Stimulated activated CD8-positive, alpha-beta memory T cell treated with anti-CD3 and anti-CD28 coated beads, Interleukin-12 subunit alpha, Interleukin-12 subunit beta, amount 100 ng/mL, for 1 hour (primary cell): ENCODE data around the gene COBLL1.
"Not testable (repeated sequence)": the region's sequence is repeated elsewhere in the genome, so short reads cannot be mapped to it uniquely, and the experiment has no call there.

Source experiments
- DNase-seq: peaks from one replicate; pipeline ENCODE4 v3.0.0-alpha.2; 2020; ENCODE audit warnings: low read depth

The COBLL1 gene, protein sequence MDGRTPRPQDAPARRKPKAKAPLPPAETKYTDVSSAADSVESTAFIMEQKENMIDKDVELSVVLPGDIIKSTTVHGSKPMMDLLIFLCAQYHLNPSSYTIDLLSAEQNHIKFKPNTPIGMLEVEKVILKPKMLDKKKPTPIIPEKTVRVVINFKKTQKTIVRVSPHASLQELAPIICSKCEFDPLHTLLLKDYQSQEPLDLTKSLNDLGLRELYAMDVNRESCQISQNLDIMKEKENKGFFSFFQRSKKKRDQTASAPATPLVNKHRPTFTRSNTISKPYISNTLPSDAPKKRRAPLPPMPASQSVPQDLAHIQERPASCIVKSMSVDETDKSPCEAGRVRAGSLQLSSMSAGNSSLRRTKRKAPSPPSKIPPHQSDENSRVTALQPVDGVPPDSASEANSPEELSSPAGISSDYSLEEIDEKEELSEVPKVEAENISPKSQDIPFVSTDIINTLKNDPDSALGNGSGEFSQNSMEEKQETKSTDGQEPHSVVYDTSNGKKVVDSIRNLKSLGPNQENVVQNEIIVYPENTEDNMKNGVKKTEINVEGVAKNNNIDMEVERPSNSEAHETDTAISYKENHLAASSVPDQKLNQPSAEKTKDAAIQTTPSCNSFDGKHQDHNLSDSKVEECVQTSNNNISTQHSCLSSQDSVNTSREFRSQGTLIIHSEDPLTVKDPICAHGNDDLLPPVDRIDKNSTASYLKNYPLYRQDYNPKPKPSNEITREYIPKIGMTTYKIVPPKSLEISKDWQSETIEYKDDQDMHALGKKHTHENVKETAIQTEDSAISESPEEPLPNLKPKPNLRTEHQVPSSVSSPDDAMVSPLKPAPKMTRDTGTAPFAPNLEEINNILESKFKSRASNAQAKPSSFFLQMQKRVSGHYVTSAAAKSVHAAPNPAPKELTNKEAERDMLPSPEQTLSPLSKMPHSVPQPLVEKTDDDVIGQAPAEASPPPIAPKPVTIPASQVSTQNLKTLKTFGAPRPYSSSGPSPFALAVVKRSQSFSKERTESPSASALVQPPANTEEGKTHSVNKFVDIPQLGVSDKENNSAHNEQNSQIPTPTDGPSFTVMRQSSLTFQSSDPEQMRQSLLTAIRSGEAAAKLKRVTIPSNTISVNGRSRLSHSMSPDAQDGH

DNA sequence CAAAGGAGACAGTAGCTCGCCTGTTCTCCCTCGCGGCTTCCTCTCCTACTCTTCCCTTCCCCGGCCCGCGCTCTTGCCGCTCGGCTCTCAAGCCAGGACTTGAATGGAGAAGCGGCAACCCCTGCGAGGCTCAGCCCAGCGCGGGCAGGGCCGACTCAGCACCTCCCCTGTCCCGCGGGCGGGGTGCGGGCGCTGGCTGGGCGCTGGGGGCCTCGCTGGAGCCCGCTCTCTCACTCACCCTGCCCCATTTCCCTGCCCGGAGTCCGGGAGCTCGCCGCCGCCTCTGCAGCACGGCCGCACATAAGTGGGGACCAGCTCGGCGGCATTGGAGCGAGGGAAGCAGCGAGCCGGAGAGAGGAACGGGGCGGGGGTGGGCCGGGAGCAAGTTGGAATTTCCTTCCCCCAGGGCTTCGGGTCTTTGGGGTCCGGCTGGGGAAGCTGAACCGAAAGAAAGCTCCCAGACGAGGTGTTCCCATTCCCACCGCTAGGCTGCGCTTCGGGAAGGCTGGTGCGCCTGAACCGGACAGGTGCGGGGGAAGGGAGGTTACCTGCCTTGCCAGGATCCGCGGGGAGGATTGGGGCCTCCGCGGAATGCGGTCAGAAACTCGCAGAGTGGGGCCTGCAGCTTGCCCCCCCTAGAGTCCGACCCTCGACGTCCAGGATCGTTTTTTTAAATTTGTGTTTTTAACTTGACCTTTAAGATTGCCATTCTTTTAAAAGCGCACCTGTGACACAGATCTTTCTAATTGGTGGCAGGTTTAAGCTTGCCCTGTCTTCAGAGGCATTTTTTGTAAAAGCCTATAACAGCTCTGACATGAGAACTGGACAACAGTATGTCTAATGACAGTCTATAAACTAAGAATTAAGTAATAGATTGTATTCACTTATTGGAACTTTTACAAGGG, at the start of gene COBLL1:
TSS of gene COBLL1 (minus strand) at position 105 of the 905 bp plus-strand sequence. CDS start 627 bp downstream, outside the sequence.
- DNase-seq: no peak

DNA sequence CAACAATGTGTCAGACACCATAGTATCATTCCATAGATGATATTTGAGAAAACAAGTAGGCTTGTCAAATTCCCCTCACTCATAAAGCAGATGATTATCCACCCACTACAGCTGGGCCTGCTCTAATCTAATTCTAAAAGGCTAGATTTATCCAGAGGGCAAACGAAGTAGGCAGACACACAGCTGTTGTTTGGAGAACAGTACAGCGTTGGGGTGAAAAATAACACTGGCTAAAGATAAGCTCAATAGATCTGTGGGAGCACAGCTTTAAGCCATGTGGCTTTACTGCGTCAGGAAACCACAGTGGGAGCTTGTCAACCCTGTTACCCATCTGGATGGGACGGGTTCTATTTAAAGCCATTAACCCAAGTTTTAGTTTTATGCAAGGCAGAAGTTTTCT, 48.9 kb upstream of the COBLL1 start:
- DNase-seq: no peak

DNA sequence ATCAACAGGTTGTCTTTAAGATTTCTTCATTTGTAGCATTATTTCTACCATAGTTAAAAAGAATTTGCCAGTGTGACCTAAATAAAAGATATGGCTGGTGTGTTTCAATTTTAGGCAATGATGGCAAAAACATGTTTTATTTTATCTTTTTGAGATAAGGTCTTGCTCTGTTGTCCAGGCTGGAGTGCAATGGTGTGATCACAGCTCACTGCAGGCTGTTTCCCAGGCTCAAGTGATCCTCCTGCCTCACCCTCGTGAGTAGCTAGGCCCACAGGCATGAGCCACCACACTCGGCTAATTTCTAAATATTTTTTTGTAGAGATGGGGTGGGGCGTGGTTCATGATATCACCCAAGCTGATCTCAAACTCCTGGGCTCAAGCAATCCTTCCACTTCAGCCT, 47.0 kb upstream of the COBLL1 start:
- no peak for DNase-seq

DNA sequence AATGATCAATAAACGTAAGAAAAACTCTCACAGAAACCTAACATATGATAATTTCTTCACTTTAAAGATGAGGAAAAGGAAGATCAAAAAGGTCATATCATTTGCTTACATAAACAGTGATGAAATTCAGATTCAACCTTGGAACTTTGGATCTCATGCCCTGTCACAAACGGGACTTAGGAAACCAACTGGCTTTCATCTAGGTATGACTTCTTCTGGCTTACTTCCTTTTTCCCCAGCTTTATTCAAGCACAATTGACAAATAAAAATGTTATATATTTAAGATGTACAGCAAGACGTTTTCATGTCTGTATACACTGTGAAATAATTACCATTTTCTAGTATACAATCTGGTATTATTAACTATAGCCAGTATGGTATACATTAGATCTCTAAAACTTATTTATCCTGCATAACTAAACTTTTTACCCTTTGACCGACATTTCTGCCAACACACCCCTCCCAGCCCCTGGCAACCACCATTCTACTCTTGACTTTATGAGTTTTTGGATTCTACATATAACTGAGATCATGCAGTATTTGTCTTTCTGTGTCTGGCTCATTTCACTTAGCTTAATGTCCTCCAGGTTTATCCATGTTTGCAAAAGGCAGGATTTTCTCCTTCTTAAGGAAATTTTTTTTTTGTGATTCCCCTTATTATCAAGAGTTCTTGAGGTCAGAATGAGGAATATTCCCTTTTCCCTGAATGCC, 46.0 kb upstream of the COBLL1 start:
- DNase-seq: no peak

GRCh38 chr2:164882276-164882675, 40.7 kb upstream of the COBLL1 start:
- DNase-seq: no peak

- no peak for DNase-seq
Observed at GRCh38 chr2:164881524-164881923, 39.9 kb upstream of the COBLL1 start.

GRCh38 chr2:164879901-164880535, 38.4 kb upstream of the COBLL1 start:
- DNase-seq: no peak

DNA sequence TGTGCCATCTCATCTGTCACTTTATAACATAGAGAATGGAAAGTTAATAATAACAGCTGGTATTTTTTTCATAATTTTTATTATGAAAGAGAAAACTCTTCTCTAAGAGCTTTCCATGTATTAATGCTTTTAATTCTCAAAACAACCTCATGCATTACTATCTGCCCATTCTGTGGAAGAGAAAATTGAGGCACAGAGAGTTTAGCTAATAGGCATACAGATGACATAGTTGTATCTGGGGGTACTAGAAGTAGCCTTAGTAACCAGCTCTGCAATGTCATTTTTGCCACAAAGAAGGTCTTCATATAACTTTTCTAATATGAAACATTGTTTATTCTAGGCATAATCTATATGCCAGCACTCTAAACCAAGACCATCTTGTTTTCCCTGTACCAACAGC, 36.3 kb upstream of the COBLL1 start:
- no peak for DNase-seq

- DNase-seq: no peak
Observed at GRCh38 chr2:164877169-164877568, 35.5 kb upstream of the COBLL1 start.

GRCh38 chr2:164875334-164876205, 33.9 kb upstream of the COBLL1 start:
- DNase-seq: no peak

GRCh38 chr2:164873210-164873908, 31.7 kb upstream of the COBLL1 start:
- no peak for DNase-seq

GRCh38 chr2:164871404-164871803, 29.8 kb upstream of the COBLL1 start:
- no peak for DNase-seq

- no peak for DNase-seq
Observed at GRCh38 chr2:164869420-164869772, 27.8 kb upstream of the COBLL1 start.

- DNase-seq: no peak
Observed at GRCh38 chr2:164868563-164869419, 27.2 kb upstream of the COBLL1 start.

DNA sequence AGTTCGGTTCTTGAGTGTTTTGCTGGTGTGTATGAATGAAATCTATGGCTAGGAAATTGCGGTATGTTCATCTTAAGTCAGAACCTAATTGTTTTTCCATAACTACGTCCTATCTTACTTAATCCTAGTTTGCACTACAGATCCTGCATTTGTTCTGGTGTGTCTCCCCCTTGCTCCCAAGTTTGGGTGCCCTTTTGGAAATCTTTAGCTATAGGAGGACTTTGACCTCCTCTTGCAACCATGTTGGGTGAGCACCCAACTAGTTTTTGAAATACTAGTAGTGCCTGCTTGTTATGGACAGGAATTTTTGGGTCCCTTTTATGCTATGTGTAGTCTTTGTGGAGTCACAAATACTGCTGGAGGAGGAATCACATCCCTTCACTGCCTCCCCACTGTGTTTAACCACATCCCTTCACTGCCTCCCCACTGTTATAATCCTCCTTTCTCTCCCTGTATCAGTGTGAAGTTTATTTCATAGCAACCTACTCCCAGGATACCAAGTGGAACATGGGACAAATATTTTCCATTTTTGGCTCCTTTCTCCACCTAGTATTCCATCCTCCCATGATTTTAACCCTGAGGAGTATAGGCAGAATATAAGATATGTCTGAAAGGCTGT, 26.3 kb upstream of the COBLL1 start:
- no peak for DNase-seq

GRCh38 chr2:164866381-164866780, 24.8 kb upstream of the COBLL1 start:
- not testable (repeated sequence) for DNase-seq

DNA sequence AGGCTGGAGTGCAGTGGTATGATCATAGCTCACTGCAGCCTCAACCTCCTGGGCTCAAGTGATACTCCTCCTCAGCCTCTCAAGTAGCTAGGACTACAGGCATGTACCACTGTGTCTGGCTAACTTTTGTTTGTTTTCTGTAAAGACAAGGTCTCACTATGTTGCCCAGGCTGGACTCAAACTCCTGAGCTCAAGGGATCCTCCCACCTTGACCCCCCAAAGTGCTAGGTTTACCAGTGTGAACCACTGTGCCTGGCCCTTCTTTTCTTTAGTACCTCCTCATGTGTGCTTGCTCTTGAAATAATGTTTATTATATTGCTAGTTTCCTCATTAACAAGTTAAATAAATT, 19.0 kb upstream of the COBLL1 start:
- DNase-seq: no peak
